ENCODE measurements around the gene SLITRK3. TPM values are rescaled to one million over a fixed set of nuclear protein-coding genes. Genes with fewer than 3 reads are reported as not detected.

SLITRK3 gene
- total and polyA plus RNA-seq, 10 donors, result not detected

DNA sequence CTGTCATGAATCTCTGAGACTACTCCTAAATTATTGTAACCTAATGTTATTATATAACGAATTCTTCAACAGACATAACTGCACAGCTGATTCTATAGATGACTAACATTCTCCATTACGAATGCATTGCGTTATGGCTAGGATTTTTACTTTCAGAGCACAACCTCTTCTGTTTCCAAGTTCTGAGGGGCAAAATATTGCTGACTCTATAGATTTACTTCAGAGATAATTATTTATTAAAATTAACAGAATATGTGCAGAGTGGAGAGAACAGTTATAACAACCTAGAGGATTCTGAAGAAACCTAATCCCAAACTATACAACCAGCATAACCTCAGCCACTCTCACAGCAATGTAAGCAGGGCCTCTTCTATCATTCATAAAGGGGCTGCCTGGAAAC is 25.9 kb downstream of the SLITRK3 start:
- Histone ChIP-seq H3K9me3 (no peaks in the 10 kb centered on the region), H3K27ac (no peak overlapping the region), H3K4me3 (no peak overlapping the region), H3K36me3 (no peaks in the 10 kb centered on the region), H3K27me3 (replicated peaks in 1 of 7) (no peaks in the 10 kb centered on the region), H3K4me1 (no peaks in the 10 kb centered on the region)
- DNase-seq, result no peak
- 79 to 89% (median 83%) methylated on average over 3 of the region's 3 CpGs for WGBS, 5 donors
- TF ChIP-seq, protein P1, sequence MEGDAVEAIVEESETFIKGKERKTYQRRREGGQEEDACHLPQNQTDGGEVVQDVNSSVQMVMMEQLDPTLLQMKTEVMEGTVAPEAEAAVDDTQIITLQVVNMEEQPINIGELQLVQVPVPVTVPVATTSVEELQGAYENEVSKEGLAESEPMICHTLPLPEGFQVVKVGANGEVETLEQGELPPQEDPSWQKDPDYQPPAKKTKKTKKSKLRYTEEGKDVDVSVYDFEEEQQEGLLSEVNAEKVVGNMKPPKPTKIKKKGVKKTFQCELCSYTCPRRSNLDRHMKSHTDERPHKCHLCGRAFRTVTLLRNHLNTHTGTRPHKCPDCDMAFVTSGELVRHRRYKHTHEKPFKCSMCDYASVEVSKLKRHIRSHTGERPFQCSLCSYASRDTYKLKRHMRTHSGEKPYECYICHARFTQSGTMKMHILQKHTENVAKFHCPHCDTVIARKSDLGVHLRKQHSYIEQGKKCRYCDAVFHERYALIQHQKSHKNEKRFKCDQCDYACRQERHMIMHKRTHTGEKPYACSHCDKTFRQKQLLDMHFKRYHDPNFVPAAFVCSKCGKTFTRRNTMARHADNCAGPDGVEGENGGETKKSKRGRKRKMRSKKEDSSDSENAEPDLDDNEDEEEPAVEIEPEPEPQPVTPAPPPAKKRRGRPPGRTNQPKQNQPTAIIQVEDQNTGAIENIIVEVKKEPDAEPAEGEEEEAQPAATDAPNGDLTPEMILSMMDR (IDR thresholded peaks at IDR 0.05 in 8 of 11, conservative IDR thresholded peaks at IDR 0.05 in 3 of 11), result no peak
- no peak for TF ChIP-seq POLR2A (IDR thresholded peaks at IDR 0.05)
- no peak for TF ChIP-seq POLR2AphosphoS5 (IDR thresholded peaks at IDR 0.05)
- intact Hi-C loops (cut with DNase I; ENCODE audit: low total_unique reads), result no loop called here

DNA sequence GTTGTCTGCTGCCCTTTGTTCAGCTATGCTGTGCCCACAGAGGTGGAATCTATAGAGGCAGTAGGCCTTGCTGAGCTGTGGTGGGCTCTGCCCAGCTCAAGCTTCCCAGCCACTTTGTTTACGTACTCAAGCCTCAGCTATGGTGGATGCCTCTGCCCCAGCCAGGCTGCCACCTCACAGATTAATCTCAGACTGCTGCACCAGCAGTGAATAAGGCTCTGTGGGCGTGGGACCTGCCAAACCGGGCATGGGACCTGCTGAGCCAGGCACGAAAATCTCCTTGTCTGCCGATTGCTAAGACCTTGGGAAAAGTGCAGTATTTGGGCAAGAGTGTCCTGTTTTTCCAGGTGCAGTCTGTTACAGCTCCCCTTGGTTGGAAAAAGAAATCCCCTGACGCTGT is 26.8 kb downstream of the SLITRK3 start:
- intact Hi-C loops (cut with DNase I; ENCODE audit: low total_unique reads), result no loop called here
- DNase-seq, result no peak
- Histone ChIP-seq H3K4me1 (no peaks in the 10 kb centered on the region), H3K27me3 (replicated peaks in 1 of 7) (no peaks in the 10 kb centered on the region), H3K36me3 (no peaks in the 10 kb centered on the region), H3K9me3 (no peaks in the 10 kb centered on the region), H3K27ac (no peak overlapping the region), H3K4me3 (no peak overlapping the region)
- WGBS, 5 donors, result 81 to 94% (median 89%) methylated on average over 6 of the region's 6 CpGs
- TF ChIP-seq POLR2A (IDR thresholded peaks at IDR 0.05), result no peak
- TF ChIP-seq POLR2AphosphoS5 (IDR thresholded peaks at IDR 0.05), result no peak
- TF ChIP-seq, protein P1 (IDR thresholded peaks at IDR 0.05 in 8 of 11, conservative IDR thresholded peaks at IDR 0.05 in 3 of 11), result no peak

- Histone ChIP-seq H3K27me3 (replicated peaks in 1 of 7) (no peaks in the 10 kb centered on the region), H3K4me3 (no peak overlapping the region), H3K36me3 (no peaks in the 10 kb centered on the region), H3K9me3 (no peaks in the 10 kb centered on the region), H3K27ac (no peak overlapping the region), H3K4me1 (no peaks in the 10 kb centered on the region)
- no peak for DNase-seq
- intact Hi-C loops (cut with DNase I; ENCODE audit: low total_unique reads), result no loop called here
- TF ChIP-seq, protein P1 (IDR thresholded peaks at IDR 0.05 in 8 of 11, conservative IDR thresholded peaks at IDR 0.05 in 3 of 11), result no peak
- TF ChIP-seq POLR2A (IDR thresholded peaks at IDR 0.05) (no peak), POLR2AphosphoS5 (IDR thresholded peaks at IDR 0.05) (no peak)
- 0 to 98% (median 91%) methylated on average over 1 of the region's 1 CpG for WGBS, 5 donors
Measured at GRCh38 chr3:165162883-165163282, 33.3 kb downstream of the SLITRK3 start.

DNA sequence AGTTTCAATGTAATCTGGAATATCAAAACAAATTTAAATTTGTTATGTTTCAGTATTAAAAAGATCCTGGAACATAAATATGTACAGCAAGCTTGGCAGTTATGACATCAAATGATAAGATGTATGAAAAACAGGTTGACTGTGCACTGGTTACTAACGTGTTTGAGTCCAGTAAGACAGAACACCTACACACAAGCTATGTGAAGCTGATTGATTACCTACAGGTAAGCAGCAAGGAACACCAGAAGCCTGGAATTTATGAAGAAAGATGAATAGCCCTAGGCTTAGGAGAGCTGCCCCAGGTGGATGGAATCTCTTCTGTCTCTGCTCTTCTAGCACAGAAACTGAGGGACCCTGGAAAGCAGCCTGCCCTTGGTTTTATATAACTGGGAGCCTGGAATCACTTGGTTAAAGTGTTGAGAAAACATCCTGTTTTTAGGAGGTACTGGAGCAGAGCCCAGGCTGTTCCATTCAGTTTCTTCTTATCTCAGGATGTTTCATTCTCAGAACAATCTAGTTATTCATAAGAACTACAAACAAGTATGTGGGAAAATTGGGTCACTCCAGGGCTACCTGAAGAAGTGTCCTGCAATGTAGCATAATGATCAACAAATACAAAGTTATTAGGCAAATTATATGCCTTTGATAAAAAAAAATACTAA is 36.3 kb downstream of the SLITRK3 start:
- Histone ChIP-seq H3K4me3 (no peak overlapping the region), H3K4me1 (no peaks in the 10 kb centered on the region), H3K9me3 (no peaks in the 10 kb centered on the region), H3K27me3 (replicated peaks in 1 of 7) (no peaks in the 10 kb centered on the region), H3K27ac (no peak overlapping the region), H3K36me3 (no peaks in the 10 kb centered on the region)
- whole genome bisulfite sequencing, 5 donors, result 35 to 50% (median 47%) methylated on average over 1 of the region's 1 CpG
- TF ChIP-seq POLR2AphosphoS5 (IDR thresholded peaks at IDR 0.05), result no peak
- TF ChIP-seq, protein P1 (IDR thresholded peaks at IDR 0.05 in 8 of 11, conservative IDR thresholded peaks at IDR 0.05 in 3 of 11), result no peak
- no peak for TF ChIP-seq POLR2A (IDR thresholded peaks at IDR 0.05)
- intact Hi-C loops (cut with DNase I; ENCODE audit: low total_unique reads), result no loop called here
- no peak for DNase-seq
